K562 (cell line): ENCODE data around the gene EML3. TPM values are rescaled to one million over a fixed set of nuclear protein-coding genes. Genes with fewer than 3 reads are reported as not detected.

ENCODE experiments used
- AFF4 ChIP-seq: sonication (generic); formaldehyde crosslinking; IDR thresholded peaks from 2 replicates; pipeline ENCODE4 v1.8.0; 2023; ENCODE audit warnings: mild to moderate bottlenecking, missing genetic modification reagents
- ATF4 ChIP-seq: fragments of 450-650 bp; formaldehyde crosslinking; IDR thresholded peaks from 2 replicates; pipeline ENCODE4 v1.4.0; 2022; ENCODE audit warnings: mild to moderate bottlenecking, moderate library complexity
- BRF1 ChIP-seq: IDR thresholded peaks from 3 replicates; pipeline ENCODE4 v1.6.1; 2011; ENCODE audit warnings: borderline replicate concordance, mild to moderate bottlenecking; ENCODE audit not compliant: insufficient read length; ENCODE audit errors: extremely low read depth
- CBX3 ChIP-seq, 2 experiments: IDR thresholded peaks; 1 replicate in 1 of 2; 2 replicates in 1 of 2; pipeline ENCODE4 v1.6.1; 2012; ENCODE audit warnings: inconsistent platforms in 2 of 2, low read length in 2 of 2, borderline replicate concordance in 1 of 2, control low read depth in 1 of 2
- FOXO4 ChIP-seq: fragments of 450-650 bp; formaldehyde crosslinking; IDR thresholded peaks from 2 replicates; pipeline ENCODE4 v1.4.0; 2020; ENCODE audit warnings: mild to moderate bottlenecking, moderate library complexity
- HMBOX1 ChIP-seq: sonication (generic); IDR thresholded peaks from 2 replicates; pipeline ENCODE4 v1.6.1; 2016
- MXD1 ChIP-seq: fragments of 250-450 bp; sonication (Bioruptor Pico); IDR thresholded peaks from 2 replicates; pipeline ENCODE4 v1.8.0; 2021; ENCODE audit warnings: borderline replicate concordance, mild to moderate bottlenecking, moderate library complexity; ENCODE audit not compliant: poor library complexity, severe bottlenecking
- NCOR1 ChIP-seq: fragments of 450-650 bp; IDR thresholded peaks from 2 replicates; pipeline ENCODE4 v1.6.1; 2016; ENCODE audit warnings: mild to moderate bottlenecking, moderate library complexity
- NFYB ChIP-seq: IDR thresholded peaks from 2 replicates; pipeline ENCODE4 v1.6.1; 2011; ENCODE audit warnings: mild to moderate bottlenecking, moderate library complexity; ENCODE audit not compliant: insufficient read length; ENCODE audit errors: extremely low read depth
- PRDM10 ChIP-seq: fragments of 450-650 bp; IDR thresholded peaks from 2 replicates; pipeline ENCODE4 v1.6.1; 2018; ENCODE audit not compliant: partially characterized antibody
- PREB ChIP-seq: sonication (generic); formaldehyde crosslinking; IDR thresholded peaks from 2 replicates; pipeline ENCODE4 v1.8.1; 2023; ENCODE audit warnings: mild to moderate bottlenecking, missing genetic modification reagents
- ZFP1 ChIP-seq: fragments of 450-650 bp; formaldehyde crosslinking; IDR thresholded peaks from 2 replicates; pipeline ENCODE4 v1.4.0; 2020; ENCODE audit warnings: mild to moderate bottlenecking, mixed read lengths
- ZNF445 ChIP-seq: fragments of 250-450 bp; sonication (Bioruptor Pico); IDR thresholded peaks from 2 replicates; pipeline ENCODE4 v1.4.0; 2020; ENCODE audit warnings: low read depth, mild to moderate bottlenecking, moderate library complexity
- polyA plus RNA-seq, 8 experiments: library from polyadenylated mRNA; depleted of rRNA in 4 of 8; stranded (reverse) in 5 of 8; unstranded in 3 of 8; fragments of >200 nt; fragmentation: Nextera tagmentation in 2 of 8; fragmentation: Illumina TruSeq in 1 of 8; extraction: Ambion mirVana in 2 of 8; extraction: Trizol in 1 of 8; gene quantifications; 2 replicates each; pipeline versions ENCODE4 v1.2.1 to v1.2.3, GENCODE V29; 2011 to 2014; ENCODE audit warnings: inconsistent platforms in 1 of 8, missing spikeins in 1 of 8
- total RNA-seq, 7 experiments: library from RNA; depleted of rRNA in 6 of 7; stranded (reverse); fragments of >200 nt in 6 of 7; fragmentation: Illumina TruSeq in 2 of 7; extraction: Trizol in 2 of 7; gene quantifications; 2 replicates each; pipeline versions ENCODE4 v1.2.1 to v1.2.3, GENCODE V29; 2011 to 2021; ENCODE audit warnings: low replicate concordance in 1 of 7

Gene EML3
- total and polyA plus RNA-seq, 9 of the 15 experiments (the other 6 are each of a cell fraction or from before 2014, with no cell fraction given): 0.32 to 90.5 (median 26.4) TPM

GRCh38 chr11:62592146-62592815 is 20.3 kb downstream of the EML3 start (continued):
- TF ChIP-seq PRDM10 (no peak), ATF4 (CRISPR knock-in tag) (no peak), ZFP1 (no peak), HMBOX1 (no peak), FOXO4 (CRISPR knock-in tag) (no peak), BRF1 (no peak), AFF4 (CRISPR knock-in tag) (no peak), PREB (CRISPR knock-in tag) (peak; percentile 74; the same call in 1 of the 2 replicates), NCOR1 (peak; percentile 33; the same call in 1 of the 2 replicates), ZNF445 (CRISPR knock-in tag) (no peak), CBX3 (IDR thresholded peaks at IDR 0.05; ENCODE audit: borderline replicate concordance in 1 of 2, low read length in 2 of 2) (no peak; a peak in 1 of 3 replicates), MXD1 (CRISPR knock-in tag) (no peak), NFYB (no peak)
